T-helper 22 cell (primary cell): ENCODE measurements around the gene CPVL.

ENCODE experiments used
- DNase-seq: peaks from one replicate; pipeline ENCODE4 v3.0.0-alpha.2; 2020; ENCODE audit warnings: low read depth

CPVL gene

DNA sequence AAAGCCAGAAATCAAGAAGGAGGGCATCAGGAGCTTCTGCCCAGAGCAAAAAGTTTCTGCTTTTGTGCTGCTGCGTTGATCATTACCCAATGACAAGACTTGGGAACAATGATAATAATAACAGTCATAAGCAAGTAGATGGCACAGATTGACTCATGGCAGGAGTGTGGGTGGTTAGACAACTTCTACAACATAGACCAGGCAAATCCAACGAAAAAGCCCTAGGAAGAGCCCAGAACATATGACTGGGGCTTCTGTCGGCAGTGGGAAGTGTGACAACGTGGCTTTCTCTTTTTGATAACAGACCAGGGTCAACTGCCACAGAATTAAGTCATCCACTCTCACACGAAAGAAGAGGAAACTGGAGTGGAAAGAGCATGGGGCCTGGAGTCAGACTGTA is 102.8 kb downstream of the CPVL start:
- DNase-seq, result no peak

GRCh38 chr7:29042824-29043231 is 103.5 kb downstream of the CPVL start:
- DNase-seq, result no peak

DNA sequence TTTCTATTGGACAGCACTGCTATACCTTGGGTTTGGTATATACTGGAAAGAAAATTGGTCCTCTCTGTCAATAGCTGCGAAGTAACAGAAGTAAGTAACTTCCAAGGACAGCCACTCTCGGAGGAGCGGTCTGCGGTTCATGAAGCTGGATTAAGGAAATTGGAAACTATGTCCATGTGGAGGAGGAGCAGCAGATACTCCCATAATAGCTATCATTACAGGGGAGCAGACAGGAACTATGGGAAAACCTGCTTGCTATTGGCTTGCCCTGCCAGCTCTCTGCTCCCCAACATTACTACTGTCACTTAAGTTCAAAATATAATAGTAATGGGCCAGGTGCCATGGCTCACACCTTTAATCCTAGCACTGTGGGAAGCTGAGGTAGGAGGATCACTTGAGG is 104.3 kb downstream of the CPVL start:
- DNase-seq, result no peak

DNA sequence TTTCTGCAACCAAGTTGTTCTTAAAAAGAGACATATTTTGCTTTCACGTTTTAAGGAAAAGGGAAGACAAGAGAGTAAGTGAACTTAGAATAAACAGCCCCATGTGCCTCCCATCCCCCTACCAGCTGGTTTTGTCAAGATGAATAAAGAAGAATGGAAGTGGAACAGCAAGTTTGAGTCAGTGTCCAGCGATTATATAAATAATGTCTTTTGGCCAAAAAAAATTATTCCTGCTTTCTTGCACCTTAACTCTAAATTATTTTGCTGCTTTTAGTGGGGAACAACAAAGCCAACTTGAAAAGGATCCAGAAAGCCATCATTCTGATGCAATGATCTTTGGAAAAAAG is 105.8 kb downstream of the CPVL start:
- DNase-seq, result no peak

DNA sequence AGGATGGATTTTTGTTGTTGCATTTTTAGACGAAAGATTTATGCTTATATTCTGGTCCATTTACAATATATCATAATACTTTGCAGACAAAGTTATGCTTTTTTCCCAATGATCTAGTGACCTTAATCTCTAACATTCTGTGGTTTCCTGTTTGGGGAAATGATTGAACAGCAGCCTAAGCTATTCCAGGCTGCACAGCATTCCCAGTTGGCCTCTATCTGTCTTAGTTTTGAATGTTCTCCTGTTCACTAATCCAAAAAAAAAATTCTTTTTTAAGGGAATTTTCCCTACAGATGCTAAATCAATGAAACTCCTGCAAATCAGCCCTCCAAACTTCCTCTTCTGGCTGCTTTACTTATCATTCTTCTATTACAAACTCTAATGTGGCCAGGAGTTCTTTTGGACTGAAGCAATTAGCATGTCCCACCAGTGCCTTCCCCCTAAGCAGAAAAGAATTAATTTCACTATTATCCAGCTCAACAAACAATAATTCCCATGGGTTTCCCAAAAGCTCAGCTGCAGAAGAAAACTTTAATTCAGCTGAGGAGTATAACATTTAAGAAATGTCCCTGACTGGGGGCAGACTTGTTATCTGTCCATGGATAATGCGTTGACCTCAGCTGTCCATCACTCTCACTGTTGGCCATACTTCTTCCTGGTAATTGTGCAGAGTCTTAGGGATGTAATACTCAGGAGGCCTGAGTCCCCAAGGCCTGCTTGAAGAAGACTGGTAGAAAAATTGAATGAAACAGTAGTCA is 106.3 kb downstream of the CPVL start:
- no peak for DNase-seq

- DNase-seq, result no peak
Measured at GRCh38 chr7:29038463-29038862, 107.9 kb downstream of the CPVL start.

GRCh38 chr7:29035044-29035740 is 111.1 kb downstream of the CPVL start:
- DNase-seq, result no peak

DNA sequence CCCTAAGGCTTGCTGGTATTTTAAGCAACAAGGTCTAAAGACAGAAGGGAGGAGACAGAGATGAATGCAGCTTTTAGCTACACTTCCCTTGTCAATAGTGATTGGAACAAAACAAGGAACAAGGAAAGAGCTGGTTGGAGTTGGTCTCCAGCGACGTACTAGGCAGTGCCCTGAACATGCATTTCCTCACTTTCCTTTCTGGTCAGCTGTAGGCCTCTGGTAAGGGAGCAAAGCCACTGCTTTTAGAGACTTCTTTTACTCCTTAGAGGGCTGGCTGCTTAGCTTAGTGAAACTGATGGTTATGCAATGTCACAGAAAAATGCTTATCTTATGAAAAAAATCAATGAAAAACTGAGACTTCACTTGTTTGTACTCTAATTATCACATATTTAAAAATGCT is 112.8 kb downstream of the CPVL start:
- DNase-seq, result no peak

DNA sequence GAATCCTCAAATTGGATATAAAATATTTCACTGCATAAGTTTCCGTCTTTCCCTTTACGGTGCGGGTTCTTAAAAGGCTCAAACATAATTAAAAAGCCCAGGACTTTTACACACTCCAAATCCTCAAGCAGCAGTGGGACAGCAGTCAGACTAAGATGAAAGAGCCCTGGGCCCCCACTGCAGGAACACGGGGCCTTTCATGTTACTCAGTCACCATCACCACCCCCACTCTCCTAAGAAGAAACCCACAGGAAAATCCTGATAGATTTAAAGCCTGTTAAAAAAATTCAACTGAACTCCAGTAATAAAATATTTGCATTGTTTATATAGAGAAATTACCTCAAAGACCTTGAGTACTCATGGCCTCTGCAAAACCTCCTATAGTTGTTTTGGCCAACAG is 114.2 kb downstream of the CPVL start:
- no peak for DNase-seq

DNA sequence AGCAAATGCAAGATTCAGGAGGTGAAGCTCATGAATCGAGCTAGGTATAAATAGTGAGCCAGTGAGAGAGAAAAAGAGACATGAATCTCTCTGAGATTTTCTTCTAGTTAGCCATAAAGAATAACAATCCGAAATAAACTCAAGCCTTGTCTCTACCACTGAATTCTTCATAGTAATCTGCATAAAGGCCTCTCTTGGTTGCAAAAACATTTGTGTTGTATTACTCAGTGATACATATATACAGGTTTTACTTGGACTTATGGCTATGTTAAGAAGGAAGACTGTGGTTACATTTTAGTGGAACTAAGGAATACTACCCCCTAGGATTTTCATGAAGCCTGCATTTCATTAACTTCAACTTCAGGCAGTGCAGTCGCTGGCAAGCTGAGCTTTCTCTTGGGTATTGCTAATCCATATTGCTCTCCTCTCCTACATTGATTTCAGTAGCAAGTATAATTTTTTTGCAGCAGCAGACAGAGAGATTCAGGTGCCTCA is 115.5 kb downstream of the CPVL start:
- DNase-seq, result no peak

DNA sequence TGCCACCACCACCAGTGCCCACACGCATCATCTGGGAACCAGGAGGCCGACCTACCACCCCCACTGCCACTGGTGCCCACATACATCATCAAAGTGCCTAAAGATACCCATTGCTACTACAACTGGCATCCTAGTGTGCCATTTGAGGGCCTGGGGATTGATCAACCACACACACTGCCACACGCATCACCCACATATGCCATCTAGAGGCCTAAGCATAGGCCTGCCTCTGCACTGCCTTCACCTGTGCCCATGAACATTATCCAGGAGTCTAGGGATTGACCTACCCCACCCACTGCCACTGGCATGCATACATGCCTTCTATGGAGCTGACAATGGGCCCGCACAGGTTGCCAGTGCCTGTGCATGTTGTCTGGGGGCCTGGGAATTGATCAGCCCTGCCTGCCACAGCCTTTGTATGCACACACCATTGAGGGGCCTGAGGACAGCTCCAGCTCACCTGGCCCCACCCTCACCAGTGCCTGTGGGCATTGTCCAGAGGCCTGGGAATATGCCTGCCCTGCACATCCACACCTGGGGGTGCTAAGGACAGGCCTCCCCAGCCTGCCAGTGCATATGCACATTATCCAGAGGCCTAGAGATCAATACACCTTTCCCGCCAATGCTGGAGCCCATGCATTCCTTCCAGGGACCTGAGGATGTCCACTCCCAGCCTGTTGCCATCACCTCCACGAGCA is 123.9 kb downstream of the CPVL start:
- no peak for DNase-seq

DNA sequence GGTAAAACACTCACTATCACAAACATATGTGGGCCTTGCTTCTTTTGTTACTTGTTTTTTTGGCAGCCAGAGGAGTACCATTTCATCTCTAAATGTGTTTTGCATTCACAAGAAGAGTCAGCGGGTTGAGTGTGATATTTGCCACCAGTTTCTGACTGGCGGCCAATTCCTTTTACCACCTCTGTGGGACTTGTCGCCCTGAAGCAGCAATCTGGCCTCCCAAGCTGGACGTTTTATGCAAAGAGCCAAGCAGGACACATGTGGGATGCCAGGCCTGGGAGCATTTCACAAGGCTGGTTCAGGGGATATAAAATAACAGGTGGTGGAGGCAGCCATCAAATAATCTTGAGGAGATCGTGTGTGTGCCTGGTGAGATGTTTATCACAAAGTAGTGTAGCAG is 126.4 kb downstream of the CPVL start:
- no peak for DNase-seq

DNA sequence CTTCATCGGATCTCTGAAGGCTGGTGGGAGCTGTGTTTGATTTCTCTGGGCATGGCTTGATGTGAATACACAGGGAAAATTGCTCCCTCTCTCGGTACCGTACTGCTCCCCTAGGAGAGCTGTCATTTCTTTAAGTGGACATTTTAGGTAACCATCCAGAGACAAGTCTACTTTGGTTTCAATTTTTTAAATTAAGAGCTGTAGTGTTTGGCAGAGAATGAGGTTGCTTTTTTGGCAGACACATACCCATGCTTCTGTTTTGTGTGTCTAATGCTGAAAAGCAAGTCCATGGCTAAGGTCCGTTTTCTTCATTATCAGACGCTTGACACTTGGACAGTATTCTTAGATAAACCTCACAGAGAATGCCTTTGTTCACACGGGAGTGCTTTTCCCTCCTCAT is 127.0 kb downstream of the CPVL start:
- no peak for DNase-seq

DNA sequence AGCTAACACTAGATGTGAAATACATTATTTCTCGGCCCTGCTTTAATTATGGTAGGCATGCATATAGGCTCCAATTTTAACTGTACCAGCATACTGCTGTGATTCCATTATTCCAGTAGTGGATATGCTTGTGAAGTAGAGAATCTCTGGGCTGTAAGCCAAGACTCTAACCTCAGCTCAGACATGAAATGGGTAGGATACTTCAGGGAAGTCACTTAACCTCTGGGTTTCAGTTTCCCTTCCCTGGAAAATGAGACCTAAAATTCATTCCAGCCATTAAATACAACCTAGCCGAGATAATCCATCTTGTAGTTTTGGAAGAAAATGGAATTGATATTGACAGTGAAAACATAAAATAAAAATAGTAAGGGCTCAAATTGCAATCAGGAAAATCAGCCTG is 128.6 kb downstream of the CPVL start:
- no peak for DNase-seq

DNA sequence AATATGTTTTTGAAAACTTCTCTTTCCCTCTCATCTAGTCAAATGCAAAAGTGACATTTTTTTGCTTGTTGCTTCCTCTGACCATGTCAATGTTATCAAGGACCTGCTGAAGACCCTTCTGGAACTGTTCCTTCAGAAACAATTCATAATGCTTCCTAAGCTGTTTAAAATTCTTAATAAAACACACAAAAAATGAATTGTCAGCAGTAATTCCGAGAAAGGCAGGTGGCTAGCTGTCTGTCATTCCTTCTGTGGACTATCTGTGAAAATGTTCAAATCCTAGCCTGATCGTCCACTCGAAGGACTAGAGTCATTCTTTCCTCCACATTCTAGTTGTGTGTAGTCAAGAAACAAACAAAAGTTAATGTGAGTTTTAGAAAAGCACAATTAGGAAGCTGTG is 131.6 kb downstream of the CPVL start:
- no peak for DNase-seq

GRCh38 chr7:29013931-29014330 is 132.4 kb downstream of the CPVL start:
- DNase-seq, result no peak

GRCh38 chr7:29013082-29013695 is 133.1 kb downstream of the CPVL start:
- no peak for DNase-seq

DNA sequence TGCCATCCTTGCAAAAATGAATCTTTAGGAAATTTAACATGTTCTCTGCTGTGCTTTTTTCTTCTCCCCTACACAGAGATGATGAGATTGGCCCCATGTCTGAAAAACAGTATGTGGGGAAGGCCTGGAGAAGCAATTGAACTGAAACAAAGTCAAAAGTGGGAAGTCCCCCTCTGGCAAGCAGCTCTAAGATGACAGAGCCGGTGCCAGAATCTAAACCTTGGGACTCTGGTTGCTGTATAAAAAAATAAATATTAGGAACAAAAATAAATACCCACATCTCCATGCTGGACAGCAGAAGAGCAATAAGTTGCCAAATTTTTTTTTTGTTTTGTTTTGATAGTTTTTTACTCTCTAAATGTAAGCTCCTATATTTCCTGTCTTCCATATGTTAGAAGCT is 136.4 kb downstream of the CPVL start:
- DNase-seq, result no peak

- no peak for DNase-seq
Measured at GRCh38 chr7:29008590-29008989, 137.7 kb downstream of the CPVL start.

GRCh38 chr7:29007127-29007526 is 139.2 kb downstream of the CPVL start:
- DNase-seq, result no peak

DNA sequence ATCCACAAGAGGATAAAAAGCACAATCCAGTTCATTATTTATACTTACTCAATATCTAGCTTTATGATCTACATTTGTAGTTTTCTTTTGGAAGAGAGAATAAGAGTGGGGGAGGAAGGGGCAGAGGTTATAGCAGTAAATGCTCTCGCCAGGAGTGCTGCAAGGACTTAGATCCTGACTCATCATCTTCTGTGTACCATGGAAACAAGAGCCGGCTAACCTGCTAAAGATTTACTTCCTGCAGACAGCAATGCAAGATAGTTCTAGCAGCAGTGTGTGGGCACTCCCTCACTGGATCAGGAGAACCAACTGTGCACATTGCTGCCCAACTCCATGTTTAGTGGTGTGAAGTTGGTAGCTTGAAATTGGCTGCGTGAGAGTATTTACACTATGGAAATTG is 140.5 kb downstream of the CPVL start:
- no peak for DNase-seq

DNA sequence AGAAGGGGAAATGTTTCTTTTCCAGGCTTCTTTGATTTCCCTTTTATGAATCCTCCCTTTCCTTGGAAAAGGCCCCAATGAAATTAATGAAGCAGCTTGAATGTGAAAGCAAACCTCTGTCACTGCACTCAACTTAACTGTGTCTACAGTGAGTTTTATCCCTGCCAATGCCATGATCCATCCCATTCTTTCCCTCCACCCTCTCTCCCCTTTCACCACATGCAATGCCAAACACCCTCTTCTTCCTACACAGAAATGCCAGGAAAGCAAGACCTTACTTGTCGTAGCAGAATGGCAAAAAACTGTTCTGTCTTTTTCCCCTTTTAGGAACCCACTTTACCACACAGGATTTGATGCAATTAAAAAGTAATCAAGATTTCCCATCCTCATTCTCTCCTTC is 140.9 kb downstream of the CPVL start:
- no peak for DNase-seq

DNA sequence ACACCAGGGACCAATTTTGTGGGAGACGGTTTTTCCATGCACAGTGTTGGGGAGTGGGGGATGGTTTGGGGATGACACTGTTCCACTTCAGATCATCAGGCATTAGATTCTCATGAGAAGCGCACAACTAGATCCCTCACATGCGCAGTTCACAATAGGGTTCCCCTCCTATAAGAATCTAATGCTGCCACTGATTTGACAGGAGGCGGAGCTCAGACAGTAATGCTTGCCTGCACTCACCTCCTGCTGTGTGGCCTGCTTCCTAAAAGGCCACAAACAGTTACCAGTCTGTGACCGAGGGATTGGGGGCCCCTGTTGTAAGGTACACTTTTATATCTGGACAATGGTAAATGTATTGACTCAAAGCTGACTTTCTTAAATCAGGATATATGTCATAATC is 142.6 kb downstream of the CPVL start:
- DNase-seq, result no peak
